ENCODE measurements around the gene SULT1A4.
"Not testable (repeated sequence)": the region's sequence is repeated elsewhere in the genome, so short reads cannot be mapped to it uniquely, and the experiment has no call there.

DNA sequence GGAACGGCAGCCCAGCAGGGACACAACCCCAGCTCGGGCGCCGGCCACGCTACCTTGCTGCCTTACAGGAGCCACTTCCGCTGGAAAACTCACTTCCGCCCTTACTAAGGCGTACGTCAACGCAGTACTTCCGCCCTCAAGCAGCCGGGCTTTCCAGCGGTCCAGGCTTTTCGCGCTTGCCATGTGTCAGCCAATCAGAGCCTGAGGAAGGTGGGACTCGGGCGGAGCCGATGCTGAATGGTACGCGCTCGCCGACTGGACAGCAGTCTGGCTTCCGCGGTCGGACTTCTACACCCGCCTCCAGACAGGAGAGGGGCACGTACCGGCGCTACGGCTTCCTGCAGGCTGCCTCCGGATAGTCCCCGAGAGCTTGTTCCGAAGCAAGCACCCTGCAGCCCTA, 5.4 kb upstream of the SULT1A4 start, which contains the start of the genes BOLA2 and SLX1B:
- TF ChIP-seq, protein P1, sequence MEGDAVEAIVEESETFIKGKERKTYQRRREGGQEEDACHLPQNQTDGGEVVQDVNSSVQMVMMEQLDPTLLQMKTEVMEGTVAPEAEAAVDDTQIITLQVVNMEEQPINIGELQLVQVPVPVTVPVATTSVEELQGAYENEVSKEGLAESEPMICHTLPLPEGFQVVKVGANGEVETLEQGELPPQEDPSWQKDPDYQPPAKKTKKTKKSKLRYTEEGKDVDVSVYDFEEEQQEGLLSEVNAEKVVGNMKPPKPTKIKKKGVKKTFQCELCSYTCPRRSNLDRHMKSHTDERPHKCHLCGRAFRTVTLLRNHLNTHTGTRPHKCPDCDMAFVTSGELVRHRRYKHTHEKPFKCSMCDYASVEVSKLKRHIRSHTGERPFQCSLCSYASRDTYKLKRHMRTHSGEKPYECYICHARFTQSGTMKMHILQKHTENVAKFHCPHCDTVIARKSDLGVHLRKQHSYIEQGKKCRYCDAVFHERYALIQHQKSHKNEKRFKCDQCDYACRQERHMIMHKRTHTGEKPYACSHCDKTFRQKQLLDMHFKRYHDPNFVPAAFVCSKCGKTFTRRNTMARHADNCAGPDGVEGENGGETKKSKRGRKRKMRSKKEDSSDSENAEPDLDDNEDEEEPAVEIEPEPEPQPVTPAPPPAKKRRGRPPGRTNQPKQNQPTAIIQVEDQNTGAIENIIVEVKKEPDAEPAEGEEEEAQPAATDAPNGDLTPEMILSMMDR (conservative IDR thresholded peaks at IDR 0.05), result not testable (repeated sequence)
- not testable (repeated sequence) for TF ChIP-seq ZFX (IDR thresholded peaks at IDR 0.05)
